ENCODE measurements around the gene MCM7. TPM values are rescaled to one million over a fixed set of nuclear protein-coding genes. Genes with fewer than 3 reads are reported as not detected.
A peak's percentile ranks its signal among the peaks of the same experiment; 100 is the strongest.

The MCM7 gene
- total and polyA plus RNA-seq, 2 of the 13 experiments (the other 11 are each of a cell fraction or from before 2014, with no cell fraction given), result 84.5 to 214 TPM

- TF ChIP-seq ZNF20 (CRISPR knock-in tag; IDR thresholded peaks at IDR 0.05), result no peak
- TF ChIP-seq DR1 (CRISPR knock-in tag; IDR thresholded peaks at IDR 0.05), result peak; percentile 80; the same call in 1 of the 2 replicates
- TF ChIP-seq ZNF703 (CRISPR knock-in tag; IDR thresholded peaks at IDR 0.05; ENCODE audit: borderline replicate concordance), result no peak
- peak; percentile 55 for TF ChIP-seq MNT (IDR thresholded peaks at IDR 0.05)
- no peak for TF ChIP-seq ZNF451 (CRISPR knock-in tag; IDR thresholded peaks at IDR 0.05)
- TF ChIP-seq KDM5A (IDR thresholded peaks at IDR 0.05; ENCODE audit: borderline replicate concordance, low read length), result peak; percentile 80
- no peak for TF ChIP-seq ZNF354B (CRISPR knock-in tag; IDR thresholded peaks at IDR 0.05)
- no peak for TF ChIP-seq ZNF343 (CRISPR knock-in tag; IDR thresholded peaks at IDR 0.05)
- TF ChIP-seq ZNF513 (CRISPR knock-in tag; conservative IDR thresholded peaks at IDR 0.05), result no peak
- peak; percentile 74 for TF ChIP-seq GATAD1 (CRISPR knock-in tag; IDR thresholded peaks at IDR 0.05)
- TF ChIP-seq MTF1 (CRISPR knock-in tag; IDR thresholded peaks at IDR 0.05), result no peak
- no peak for TF ChIP-seq ZNF446 (CRISPR knock-in tag; IDR thresholded peaks at IDR 0.05)
- TF ChIP-seq ZNF235 (CRISPR knock-in tag; IDR thresholded peaks at IDR 0.05; ENCODE audit: borderline replicate concordance), result no peak
- peak; percentile 74; the same call in 1 of the 2 replicates for TF ChIP-seq ZNF430 (CRISPR knock-in tag; IDR thresholded peaks at IDR 0.05)
- peak; percentile 93 for TF ChIP-seq RAD51 (IDR thresholded peaks at IDR 0.05; ENCODE audit: borderline replicate concordance)
- no peak for TF ChIP-seq DNMT3B (CRISPR knock-in tag; conservative IDR thresholded peaks at IDR 0.05)
- TF ChIP-seq ZNF720 (CRISPR knock-in tag; IDR thresholded peaks at IDR 0.05), result no peak
- TF ChIP-seq ATF5 (CRISPR knock-in tag; IDR thresholded peaks at IDR 0.05; ENCODE audit: low read depth), result no peak
- no peak for TF ChIP-seq ZNF773 (CRISPR knock-in tag; IDR thresholded peaks at IDR 0.05; ENCODE audit: borderline replicate concordance)
- TF ChIP-seq JUNB (CRISPR knock-in tag; IDR thresholded peaks at IDR 0.05; ENCODE audit: borderline replicate concordance), result no peak
- TF ChIP-seq ZNF800 (CRISPR knock-in tag; IDR thresholded peaks at IDR 0.05), result no peak
- no peak for TF ChIP-seq SNAPC2 (CRISPR knock-in tag; IDR thresholded peaks at IDR 0.05)
- TF ChIP-seq ZNF441 (CRISPR knock-in tag; IDR thresholded peaks at IDR 0.05; ENCODE audit: borderline replicate concordance), result no peak
- peak; percentile 55 for TF ChIP-seq SALL1 (CRISPR knock-in tag; IDR thresholded peaks at IDR 0.05)
- peak; percentile 89 for TF ChIP-seq SAP130 (CRISPR knock-in tag; IDR thresholded peaks at IDR 0.05; ENCODE audit: low read depth)
- TF ChIP-seq DMAP1 (CRISPR knock-in tag; IDR thresholded peaks at IDR 0.05), result peak; percentile 71
- TF ChIP-seq ZZZ3 (CRISPR knock-in tag; IDR thresholded peaks at IDR 0.05; ENCODE audit: borderline replicate concordance), result no peak
Observed at GRCh38 chr7:100148559-100149328, 47.5 kb upstream of the MCM7 start, which contains the start of gene LAMTOR4 (continued).

Data from HepG2 (cell line).